Mesothelial cell of epicardium (in vitro differentiated cells): ENCODE data around the gene RAB11B. TPM values are rescaled to one million over a fixed set of nuclear protein-coding genes. Genes with fewer than 3 reads are reported as not detected.
A peak's percentile ranks its signal among the peaks of the same experiment; 100 is the strongest.
"Not testable (repeated sequence)": the region's sequence is repeated elsewhere in the genome, so short reads cannot be mapped to it uniquely, and the experiment has no call there.

ENCODE experiments used
- DNase-seq, 2 experiments: peaks; one replicate each; pipeline ENCODE4 v3.0.0; 2021; ENCODE audit warnings: low spot score in 2 of 2; ENCODE audit not compliant: unreplicated experiment in 2 of 2
- H3K27ac Mint-ChIP-seq: 2 replicates; pipeline ENCODE4 v1.8.0; 2021; ENCODE audit warnings: mixed read lengths
- H3K27me3 Mint-ChIP-seq: 2 replicates; pipeline ENCODE4 v1.8.0; 2021; ENCODE audit warnings: low read depth, mixed read lengths
- H3K36me3 Mint-ChIP-seq: 2 replicates; pipeline ENCODE4 v1.8.0; 2021; ENCODE audit warnings: mixed read lengths
- H3K4me1 Mint-ChIP-seq: 2 replicates; pipeline ENCODE4 v1.8.0; 2021; ENCODE audit warnings: mixed read lengths
- H3K4me3 Mint-ChIP-seq: 2 replicates; pipeline ENCODE4 v1.8.0; 2021; ENCODE audit warnings: mild to moderate bottlenecking, moderate library complexity, mixed read lengths
- H3K9me3 Mint-ChIP-seq: 2 replicates; pipeline ENCODE4 v1.8.0; 2021; ENCODE audit warnings: mixed read lengths
- total RNA-seq: library from RNA; stranded (reverse); gene quantifications from 3 replicates; pipeline ENCODE4 v1.2.1, GENCODE V29; 2021
- TF ChIP-seq, protein P1 (sequence below): fragments of 200-600 bp; sonication (generic); IDR thresholded peaks from one replicate; pipeline ENCODE4 v1.5.0; 2021; ENCODE audit warnings: antibody characterized with exemption; ENCODE audit not compliant: unreplicated experiment

RAB11B gene
- total RNA-seq, 1 donor from 2014 or later, result 151 TPM

DNA sequence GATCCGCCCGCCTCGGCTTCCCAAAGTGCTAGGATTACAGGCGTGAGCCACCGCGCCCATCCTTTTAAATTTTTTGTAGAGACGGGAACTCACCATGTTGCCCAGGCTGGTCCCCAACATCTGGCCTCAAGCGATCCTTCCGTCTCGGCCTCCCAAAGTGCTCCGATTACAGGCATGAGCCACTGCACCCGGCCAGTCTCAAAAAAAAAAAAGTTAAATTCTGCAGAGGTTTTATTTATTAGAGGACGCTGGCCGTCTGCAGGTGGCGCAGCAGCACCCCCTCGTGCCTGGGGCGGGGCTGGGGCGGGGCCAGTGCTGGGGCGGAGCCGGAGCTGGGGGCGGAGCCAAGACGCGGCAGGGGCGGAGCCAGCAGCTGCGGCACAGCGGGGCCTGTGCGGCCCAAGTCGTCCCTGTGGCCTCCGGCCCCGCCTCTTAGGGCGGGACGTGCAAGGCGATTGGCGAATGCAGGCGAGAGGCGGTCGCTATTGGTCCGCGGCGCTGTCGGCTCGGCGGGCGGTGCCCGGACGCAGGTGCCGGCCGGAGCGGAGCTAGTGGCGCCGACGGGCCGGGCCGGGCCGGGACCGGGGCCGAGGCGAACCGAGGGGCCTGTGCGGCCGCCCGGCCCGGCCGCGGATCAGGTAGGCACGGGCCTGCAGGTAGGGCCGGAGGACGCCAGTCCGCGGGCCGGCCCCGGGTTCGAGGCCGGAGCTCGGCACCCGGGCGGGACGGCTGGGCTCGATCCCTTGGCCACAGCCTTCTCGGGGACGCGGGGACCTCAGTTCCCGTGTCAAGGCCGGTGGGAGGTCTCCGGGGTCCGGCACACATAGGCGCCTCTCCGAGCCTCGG is 22.8 kb downstream of the RAB11B start, which contains the start of gene MARCHF2:
TSS of gene MARCHF2 (plus strand) at position 523 of the 846 bp plus-strand sequence. CDS start 8,536 bp downstream, outside the sequence.
- H3K27ac Mint-ChIP-seq, result no peak within 1 kb of the TSS
- no peaks in the 10 kb centered on the region for H3K36me3 Mint-ChIP-seq
- DNase-seq, result peak; percentile 93 to 96
- peaks cover 8% of the 10 kb centered on the region for H3K4me1 Mint-ChIP-seq
- H3K9me3 Mint-ChIP-seq, result no peaks in the 10 kb centered on the region
- TF ChIP-seq, protein P1, sequence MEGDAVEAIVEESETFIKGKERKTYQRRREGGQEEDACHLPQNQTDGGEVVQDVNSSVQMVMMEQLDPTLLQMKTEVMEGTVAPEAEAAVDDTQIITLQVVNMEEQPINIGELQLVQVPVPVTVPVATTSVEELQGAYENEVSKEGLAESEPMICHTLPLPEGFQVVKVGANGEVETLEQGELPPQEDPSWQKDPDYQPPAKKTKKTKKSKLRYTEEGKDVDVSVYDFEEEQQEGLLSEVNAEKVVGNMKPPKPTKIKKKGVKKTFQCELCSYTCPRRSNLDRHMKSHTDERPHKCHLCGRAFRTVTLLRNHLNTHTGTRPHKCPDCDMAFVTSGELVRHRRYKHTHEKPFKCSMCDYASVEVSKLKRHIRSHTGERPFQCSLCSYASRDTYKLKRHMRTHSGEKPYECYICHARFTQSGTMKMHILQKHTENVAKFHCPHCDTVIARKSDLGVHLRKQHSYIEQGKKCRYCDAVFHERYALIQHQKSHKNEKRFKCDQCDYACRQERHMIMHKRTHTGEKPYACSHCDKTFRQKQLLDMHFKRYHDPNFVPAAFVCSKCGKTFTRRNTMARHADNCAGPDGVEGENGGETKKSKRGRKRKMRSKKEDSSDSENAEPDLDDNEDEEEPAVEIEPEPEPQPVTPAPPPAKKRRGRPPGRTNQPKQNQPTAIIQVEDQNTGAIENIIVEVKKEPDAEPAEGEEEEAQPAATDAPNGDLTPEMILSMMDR, result peak; percentile 63
- no peaks in the 10 kb centered on the region for H3K27me3 Mint-ChIP-seq
- peak within 1 kb of the TSS; percentile 59 for H3K4me3 Mint-ChIP-seq

GRCh38 chr19:8413629-8413995 is 23.5 kb downstream of the RAB11B start:
- peaks cover 12% of the 10 kb centered on the region for H3K4me1 Mint-ChIP-seq
- H3K9me3 Mint-ChIP-seq, result no peaks in the 10 kb centered on the region
- H3K4me3 Mint-ChIP-seq, result peak overlapping the region; percentile 59
- H3K36me3 Mint-ChIP-seq, result no peaks in the 10 kb centered on the region
- TF ChIP-seq, protein P1, result no peak
- DNase-seq, result no peak
- no peaks in the 10 kb centered on the region for H3K27me3 Mint-ChIP-seq
- H3K27ac Mint-ChIP-seq, result no peak overlapping the region

DNA sequence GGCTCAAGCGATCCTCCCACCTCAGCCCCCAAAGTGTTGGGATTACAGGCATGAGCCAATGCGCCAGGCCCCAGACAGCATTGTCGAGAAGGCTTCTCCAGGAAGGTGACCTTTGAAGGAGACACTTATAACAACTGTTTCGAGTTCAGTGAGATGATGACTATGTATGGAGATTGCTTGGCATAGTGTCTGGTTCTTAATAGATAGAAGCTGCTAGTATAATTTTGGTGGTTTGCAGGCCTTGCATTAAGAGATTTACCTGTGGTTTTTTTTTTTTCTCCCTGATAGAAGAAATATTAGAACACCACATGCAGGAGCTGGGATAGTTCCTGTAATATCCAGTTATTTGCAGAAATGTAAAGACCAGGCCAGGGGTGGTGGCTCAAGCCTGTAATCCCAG is 26.6 kb downstream of the RAB11B start:
- TF ChIP-seq, protein P1, result no peak
- Mint-ChIP-seq H3K4me1 (peaks cover 12% of the 10 kb centered on the region), H3K9me3 (no peaks in the 10 kb centered on the region), H3K27ac (no peak overlapping the region), H3K4me3 (no peak overlapping the region), H3K36me3 (no peaks in the 10 kb centered on the region), H3K27me3 (no peaks in the 10 kb centered on the region)
- no peak for DNase-seq

DNA sequence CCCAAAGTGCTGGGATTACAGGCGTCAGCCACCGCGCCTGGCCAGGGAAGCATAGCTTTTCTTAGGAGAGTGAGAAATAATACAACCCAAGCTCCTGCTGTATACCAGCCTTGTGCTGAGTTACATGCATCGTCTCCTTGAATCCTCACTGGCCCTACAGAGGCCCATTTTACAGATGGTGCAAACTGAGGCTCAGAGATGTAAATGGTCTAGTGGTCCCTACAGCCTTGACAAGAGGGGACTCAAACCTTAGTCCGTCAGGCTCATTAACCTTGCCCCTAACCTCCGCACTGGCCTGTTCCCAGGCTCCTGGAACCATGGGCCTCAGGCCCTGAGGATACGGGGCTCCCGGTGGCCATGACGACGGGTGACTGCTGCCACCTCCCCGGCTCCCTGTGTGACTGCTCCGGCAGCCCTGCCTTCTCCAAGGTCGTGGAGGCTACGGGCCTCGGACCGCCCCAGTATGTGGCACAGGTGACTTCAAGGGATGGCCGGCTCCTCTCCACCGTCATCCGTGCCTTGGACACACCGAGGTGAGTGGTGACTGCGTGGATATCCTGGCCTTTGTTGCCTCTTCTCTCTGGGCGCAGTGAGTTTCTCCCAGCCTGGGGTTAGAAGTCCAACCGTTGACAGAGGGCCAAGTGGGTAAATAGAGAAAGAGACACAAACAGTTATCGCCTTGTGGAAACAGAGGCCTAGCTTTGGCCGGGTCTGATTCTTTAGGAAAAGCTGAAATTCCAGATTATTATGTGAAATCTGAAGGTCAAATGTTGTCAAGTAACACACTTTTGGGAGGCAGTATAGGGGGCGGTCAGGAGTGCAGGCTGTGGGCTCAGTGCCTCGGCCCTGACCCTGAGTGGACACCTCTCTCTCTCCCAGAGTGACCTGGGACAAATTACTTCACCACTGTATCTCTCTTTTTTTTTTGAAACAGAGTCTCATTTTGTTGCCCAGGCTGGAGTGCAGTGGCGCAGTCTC is 31.6 kb downstream of the RAB11B start:
- no peaks in the 10 kb centered on the region for H3K27me3 Mint-ChIP-seq
- TF ChIP-seq, protein P1, result no peak
- H3K36me3 Mint-ChIP-seq, result peaks cover 6% of the 10 kb centered on the region
- H3K4me3 Mint-ChIP-seq, result no peak overlapping the region
- H3K9me3 Mint-ChIP-seq, result no peaks in the 10 kb centered on the region
- DNase-seq, result no peak
- peaks cover 8% of the 10 kb centered on the region for H3K4me1 Mint-ChIP-seq
- no peak overlapping the region for H3K27ac Mint-ChIP-seq

DNA sequence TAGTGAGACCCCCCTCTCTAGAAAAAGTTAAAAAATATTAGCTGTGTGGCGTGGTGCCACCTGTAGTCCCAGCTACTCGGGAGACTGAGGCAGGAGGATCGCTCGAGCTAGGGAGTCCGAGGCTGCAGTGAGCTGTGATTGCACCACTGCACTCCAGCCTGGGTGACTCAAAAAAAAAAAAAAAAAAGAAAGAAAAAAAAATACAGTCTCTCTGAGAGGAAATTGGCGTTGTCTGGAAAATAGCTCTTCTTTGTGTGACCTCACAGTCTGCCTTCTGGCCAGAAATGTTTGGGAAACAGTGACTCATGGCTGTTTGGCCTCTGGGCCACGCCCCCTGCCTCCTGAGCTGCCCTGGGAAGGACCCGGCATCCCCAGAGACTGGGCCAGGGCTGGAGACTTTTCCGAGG is 33.7 kb downstream of the RAB11B start:
- Mint-ChIP-seq H3K27me3 (no peaks in the 10 kb centered on the region), H3K4me3 (no peak overlapping the region), H3K9me3 (no peaks in the 10 kb centered on the region), H3K27ac (peak overlapping the region; percentile 59), H3K4me1 (peaks cover 3% of the 10 kb centered on the region), H3K36me3 (peaks cover 12% of the 10 kb centered on the region)
- TF ChIP-seq, protein P1, result no peak
- DNase-seq, result peak in 1 of 2 experiments; percentile 42

DNA sequence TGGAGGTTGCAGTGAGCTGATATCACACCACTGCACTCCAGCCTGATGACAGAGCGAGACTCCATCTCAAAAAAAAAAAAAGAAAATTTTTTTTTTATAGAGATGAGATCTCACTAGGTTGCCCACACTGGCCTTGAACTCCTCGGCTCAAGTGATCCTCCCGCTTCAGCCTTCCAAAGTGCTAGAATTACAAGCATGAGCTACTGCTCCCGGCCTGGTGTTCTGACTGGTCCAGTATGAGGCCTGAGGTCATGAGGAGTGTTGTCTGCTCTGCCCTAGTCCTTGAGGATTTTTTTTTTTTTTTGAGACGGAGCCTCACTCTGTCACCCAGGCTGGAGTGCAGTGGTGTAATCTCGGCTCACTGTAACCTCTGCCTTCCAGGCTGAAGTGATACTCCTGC is 35.2 kb downstream of the RAB11B start:
- peaks cover 12% of the 10 kb centered on the region for H3K36me3 Mint-ChIP-seq
- not testable (repeated sequence) for H3K4me1 Mint-ChIP-seq, H3K4me3 Mint-ChIP-seq, DNase-seq, H3K27ac Mint-ChIP-seq, H3K27me3 Mint-ChIP-seq, H3K9me3 Mint-ChIP-seq
